Fibroblast of lung (primary cell): Measurements from ENCODE around the gene PXDC1. TPM values are rescaled to one million over a fixed set of nuclear protein-coding genes. Genes with fewer than 3 reads are reported as not detected.

Experiments used
- DNase-seq, 2 donors: peaks; one replicate each; pipeline versions ENCODE4 v3.0.0 to v3.0.0-alpha.2; 2010; ENCODE audit warnings: low read depth in 2 of 2
- H2AFZ ChIP-seq: 2 replicates; pipeline ENCODE4 v1.5.1; 2012; ENCODE audit warnings: low read length, control low read depth, inconsistent platforms
- H3K27ac ChIP-seq: 2 replicates; pipeline ENCODE4 v1.5.1; 2011; ENCODE audit warnings: low read length, control low read depth; ENCODE audit not compliant: insufficient read depth
- H3K27me3 ChIP-seq: 2 replicates; pipeline ENCODE4 v1.5.1; 2011; ENCODE audit warnings: mild to moderate bottlenecking, low read length; ENCODE audit not compliant: control insufficient read depth, insufficient read depth
- H3K36me3 ChIP-seq: 2 replicates; pipeline ENCODE4 v1.5.1; 2011; ENCODE audit warnings: low read length; ENCODE audit not compliant: control insufficient read depth, insufficient read depth
- H3K4me1 ChIP-seq: 2 replicates; pipeline ENCODE4 v1.5.1; 2011; ENCODE audit warnings: low read length; ENCODE audit not compliant: control insufficient read depth, insufficient read depth; ENCODE audit errors: extremely low read depth
- H3K4me2 ChIP-seq: 2 replicates; pipeline ENCODE4 v1.5.1; 2011; ENCODE audit warnings: low read length, control low read depth; ENCODE audit not compliant: insufficient read depth; ENCODE audit errors: extremely low read depth
- H3K4me3 ChIP-seq, 4 experiments: fragments of 200-600 bp in 1 of 4; sonication (generic) in 1 of 4; replicated peaks in 1 of 4; 2 replicates each; pipeline ENCODE4 v1.5.1; 2011 to 2016; ENCODE audit warnings: low read length in 4 of 4, low read depth in 3 of 4, mild to moderate bottlenecking in 3 of 4, control low read depth in 2 of 4, inconsistent platforms in 1 of 4, mixed read lengths in 1 of 4; ENCODE audit not compliant: insufficient read depth in 1 of 4; ENCODE audit errors: control extremely low read depth in 1 of 4
- H3K79me2 ChIP-seq: 2 replicates; pipeline ENCODE4 v1.5.1; 2012; ENCODE audit warnings: mild to moderate bottlenecking, low read length, inconsistent platforms; ENCODE audit not compliant: control insufficient read depth, insufficient read depth
- H3K9ac ChIP-seq: 2 replicates; pipeline ENCODE4 v1.5.1; 2011; ENCODE audit warnings: mild to moderate bottlenecking, low read length, control low read depth; ENCODE audit not compliant: insufficient read depth
- H3K9me3 ChIP-seq: 2 replicates; pipeline ENCODE4 v1.5.1; 2012; ENCODE audit warnings: low read depth, low read length; ENCODE audit not compliant: control insufficient read depth, insufficient read depth
- H4K20me1 ChIP-seq: 2 replicates; pipeline ENCODE4 v1.5.1; 2011; ENCODE audit warnings: low read length; ENCODE audit not compliant: control insufficient read depth, insufficient read depth; ENCODE audit errors: extremely low read depth
- CTCF ChIP-seq, 2 donors: IDR thresholded peaks in 1 of 2; conservative IDR thresholded peaks in 1 of 2; 1 replicate in 1 of 2; 2 replicates in 1 of 2; pipeline ENCODE4 v1.5.1; 2011 to 2012; ENCODE audit warnings: low read length in 2 of 2, control low read depth in 1 of 2, inconsistent platforms in 1 of 2, low read depth in 1 of 2, mild to moderate bottlenecking in 1 of 2
- EZH2 ChIP-seq: IDR thresholded peaks from 2 replicates; pipeline ENCODE4 v1.5.1; 2012; ENCODE audit warnings: low read length, control low read depth, mild to moderate bottlenecking; ENCODE audit errors: missing control alignments
- polyA plus RNA-seq, 2 donors: library from polyadenylated mRNA; depleted of rRNA in 1 of 2; stranded (reverse) in 1 of 2; unstranded in 1 of 2; fragments of >200 nt; gene quantifications; 2 replicates each; pipeline ENCODE4 v1.2.1, GENCODE V29; 2011 to 2012; ENCODE audit warnings: missing spikeins in 1 of 2
- total RNA-seq: library from RNA; depleted of rRNA; stranded (reverse); fragments of >200 nt; gene quantifications from 2 replicates; pipeline ENCODE4 v1.2.1, GENCODE V29; 2014

The PXDC1 gene
- total and polyA plus RNA-seq, 2 donors (not counting 1 experiment from before 2014, with no cell fraction given), result 30.3 to 52.7 TPM

GRCh38 chr6:3696525-3697088 lies 54.9 kb downstream of the PXDC1 start:
- Histone ChIP-seq H3K4me1 (peaks cover 4% of the 10 kb centered on the region), H4K20me1 (no peaks in the 10 kb centered on the region), H3K27me3 (no peaks in the 10 kb centered on the region), H3K4me3 (no peak overlapping the region), H2AFZ (no peak overlapping the region), H3K27ac (no peak overlapping the region), H3K79me2 (no peaks in the 10 kb centered on the region), H3K36me3 (no peaks in the 10 kb centered on the region), H3K9me3 (no peaks in the 10 kb centered on the region), H3K9ac (no peak overlapping the region), H3K4me2 (no peak overlapping the region)
- TF ChIP-seq CTCF (conservative IDR thresholded peaks at IDR 0.05 in 1 of 2, IDR thresholded peaks at IDR 0.05 in 1 of 2; ENCODE audit: low read depth in 1 of 2, low read length in 2 of 2), result no peak
- no peak for TF ChIP-seq EZH2
- peak; percentile 48 to 78 for DNase-seq

GRCh38 chr6:3695065-3695817 lies 56.3 kb downstream of the PXDC1 start:
- no peak overlapping the region for H3K27ac ChIP-seq
- peaks cover 4% of the 10 kb centered on the region for H3K4me1 ChIP-seq
- H3K4me3 ChIP-seq, result no peak overlapping the region
- H2AFZ ChIP-seq, result no peak overlapping the region
- H3K79me2 ChIP-seq, result no peaks in the 10 kb centered on the region
- H3K36me3 ChIP-seq, result no peaks in the 10 kb centered on the region
- no peaks in the 10 kb centered on the region for H4K20me1 ChIP-seq
- TF ChIP-seq CTCF (conservative IDR thresholded peaks at IDR 0.05 in 1 of 2, IDR thresholded peaks at IDR 0.05 in 1 of 2; ENCODE audit: low read depth in 1 of 2, low read length in 2 of 2) (no peak), EZH2 (no peak)
- H3K27me3 ChIP-seq, result no peaks in the 10 kb centered on the region
- no peak overlapping the region for H3K4me2 ChIP-seq
- DNase-seq, result no peak
- H3K9ac ChIP-seq, result no peak overlapping the region
- H3K9me3 ChIP-seq, result no peaks in the 10 kb centered on the region

GRCh38 chr6:3693831-3694230 lies 57.7 kb downstream of the PXDC1 start:
- H3K79me2 ChIP-seq, result no peaks in the 10 kb centered on the region
- peaks cover 4% of the 10 kb centered on the region for H3K4me1 ChIP-seq
- DNase-seq, result peak in 1 of 2 donors; percentile 15
- H2AFZ ChIP-seq, result no peak overlapping the region
- H3K27me3 ChIP-seq, result no peaks in the 10 kb centered on the region
- no peaks in the 10 kb centered on the region for H4K20me1 ChIP-seq
- no peak for TF ChIP-seq CTCF (conservative IDR thresholded peaks at IDR 0.05 in 1 of 2, IDR thresholded peaks at IDR 0.05 in 1 of 2; ENCODE audit: low read depth in 1 of 2, low read length in 2 of 2)
- TF ChIP-seq EZH2, result no peak
- no peak overlapping the region for H3K9ac ChIP-seq
- no peak overlapping the region for H3K4me3 ChIP-seq
- no peaks in the 10 kb centered on the region for H3K9me3 ChIP-seq
- no peak overlapping the region for H3K4me2 ChIP-seq
- no peaks in the 10 kb centered on the region for H3K36me3 ChIP-seq
- no peak overlapping the region for H3K27ac ChIP-seq
